ENCODE data around the gene GPR17. TPM values are rescaled to one million over a fixed set of nuclear protein-coding genes. Genes with fewer than 3 reads are reported as not detected.

The GPR17 gene
- total and polyA plus RNA-seq, 2 donors (not counting 1 experiment from before 2014, with no cell fraction given): not detected

GRCh38 chr2:127674241-127675209, 28.6 kb downstream of the GPR17 start:
- Histone ChIP-seq H3K79me2 (ENCODE audit: control insufficient read depth, insufficient read depth, low read length) (no peaks in the 10 kb centered on the region), H3K4me2 (ENCODE audit: extremely low read depth, insufficient read depth, low read length) (peak overlapping the region; percentile 67), H3K27me3 (ENCODE audit: control insufficient read depth, insufficient read depth, low read length) (peaks cover 18% of the 10 kb centered on the region), H3K4me1 (ENCODE audit: control insufficient read depth, extremely low read depth, insufficient read depth, low read length) (no peaks in the 10 kb centered on the region), H3K9ac (ENCODE audit: insufficient read depth, low read length) (peak overlapping the region; percentile 62), H3K36me3 (ENCODE audit: control insufficient read depth, insufficient read depth, low read length) (no peaks in the 10 kb centered on the region), H4K20me1 (ENCODE audit: control insufficient read depth, extremely low read depth, insufficient read depth, low read length) (no peaks in the 10 kb centered on the region), H2AFZ (ENCODE audit: low read length) (no peak overlapping the region), H3K27ac (ENCODE audit: insufficient read depth, low read length) (no peak overlapping the region), H3K9me3 (ENCODE audit: control insufficient read depth, insufficient read depth, low read depth, low read length) (no peaks in the 10 kb centered on the region), H3K4me3 (replicated peaks in 1 of 4; ENCODE audit: control extremely low read depth in 1 of 4, insufficient read depth in 1 of 4, low read depth in 3 of 4, low read length in 4 of 4) (peak overlapping the region; percentile 1 to 54 (median 16))
- TF ChIP-seq EZH2 (IDR thresholded peaks at IDR 0.05; ENCODE audit: low read length, missing control alignments): peak; percentile 57
- no peak for TF ChIP-seq CTCF (conservative IDR thresholded peaks at IDR 0.05 in 1 of 2, IDR thresholded peaks at IDR 0.05 in 1 of 2; ENCODE audit: low read depth in 1 of 2, low read length in 2 of 2)
- no peak for DNase-seq (ENCODE audit: low read depth in 2 of 2)

- no peaks in the 10 kb centered on the region for H3K79me2 ChIP-seq (ENCODE audit: control insufficient read depth, insufficient read depth, low read length)
- no peaks in the 10 kb centered on the region for H3K9me3 ChIP-seq (ENCODE audit: control insufficient read depth, insufficient read depth, low read depth, low read length)
- TF ChIP-seq CTCF (conservative IDR thresholded peaks at IDR 0.05 in 1 of 2, IDR thresholded peaks at IDR 0.05 in 1 of 2; ENCODE audit: low read depth in 1 of 2, low read length in 2 of 2) (no peak), EZH2 (IDR thresholded peaks at IDR 0.05; ENCODE audit: low read length, missing control alignments) (no peak)
- no peak within 1 kb of the TSS for H3K27ac ChIP-seq (ENCODE audit: insufficient read depth, low read length)
- no peaks in the 10 kb centered on the region for H4K20me1 ChIP-seq (ENCODE audit: control insufficient read depth, extremely low read depth, insufficient read depth, low read length)
- peak in 1 of 2 donors; percentile 41 for DNase-seq (ENCODE audit: low read depth in 2 of 2)
- no peak within 1 kb of the TSS for H2AFZ ChIP-seq (ENCODE audit: low read length)
- peak within 1 kb of the TSS; percentile 67 for H3K4me2 ChIP-seq (ENCODE audit: extremely low read depth, insufficient read depth, low read length)
- H3K9ac ChIP-seq (ENCODE audit: insufficient read depth, low read length): peak within 1 kb of the TSS; percentile 62
- H3K27me3 ChIP-seq (ENCODE audit: control insufficient read depth, insufficient read depth, low read length): peaks cover 18% of the 10 kb centered on the region
- no peaks in the 10 kb centered on the region for H3K4me1 ChIP-seq (ENCODE audit: control insufficient read depth, extremely low read depth, insufficient read depth, low read length)
- peak within 1 kb of the TSS; percentile 8 to 62 (median 41) for H3K4me3 ChIP-seq (replicated peaks in 1 of 4; ENCODE audit: control extremely low read depth in 1 of 4, insufficient read depth in 1 of 4, low read depth in 3 of 4, low read length in 4 of 4)
- H3K36me3 ChIP-seq (ENCODE audit: control insufficient read depth, insufficient read depth, low read length): no peaks in the 10 kb centered on the region
Observed at GRCh38 chr2:127675331-127676261, 29.6 kb downstream of the GPR17 start, which contains the start of gene LIMS2. Gene LIMS2 (minus strand): TSS chr2:127675530. CDS start chr2:127675024, 506 bp downstream.
